GM19395 (cell line): ENCODE data around the gene STARD10.
"Not testable (repeated sequence)": the region's sequence is repeated elsewhere in the genome, so short reads cannot be mapped to it uniquely, and the experiment has no call there.

Experiments used
- ATAC-seq: cut with Tn5 transposase; IDR thresholded peaks from one replicate; pipeline ENCODE4 v1.9.1; 2021; ENCODE audit warnings: mild to moderate bottlenecking, moderate library complexity; ENCODE audit not compliant: unreplicated experiment

The STARD10 gene

DNA sequence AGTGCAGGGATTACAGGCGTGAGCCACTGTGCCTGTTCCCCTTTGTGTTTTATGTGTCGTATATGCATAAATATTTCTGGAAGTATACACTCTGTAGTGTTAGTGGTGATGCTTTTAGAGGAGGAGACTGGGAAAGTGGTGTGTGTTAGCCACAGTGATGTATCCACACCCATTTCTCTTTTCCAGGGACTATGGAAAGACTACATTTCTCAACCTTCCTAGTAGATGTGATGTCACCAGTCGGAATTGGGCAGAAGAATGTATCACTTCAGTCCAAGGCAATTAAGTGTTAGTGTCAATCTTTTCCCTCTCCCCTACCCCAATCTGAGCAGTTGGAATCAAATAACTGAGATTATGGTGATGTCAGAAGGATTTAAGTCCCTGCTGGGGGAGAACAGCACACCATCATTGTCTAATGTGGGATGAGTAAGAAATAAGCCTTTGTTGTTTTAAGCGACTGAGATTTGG is 14.5 kb upstream of the STARD10 start:
- ATAC-seq: no peak

- no peak for ATAC-seq
These were observed 13.9 kb upstream of the STARD10 start for GRCh38 chr11:72807792-72808191.

DNA sequence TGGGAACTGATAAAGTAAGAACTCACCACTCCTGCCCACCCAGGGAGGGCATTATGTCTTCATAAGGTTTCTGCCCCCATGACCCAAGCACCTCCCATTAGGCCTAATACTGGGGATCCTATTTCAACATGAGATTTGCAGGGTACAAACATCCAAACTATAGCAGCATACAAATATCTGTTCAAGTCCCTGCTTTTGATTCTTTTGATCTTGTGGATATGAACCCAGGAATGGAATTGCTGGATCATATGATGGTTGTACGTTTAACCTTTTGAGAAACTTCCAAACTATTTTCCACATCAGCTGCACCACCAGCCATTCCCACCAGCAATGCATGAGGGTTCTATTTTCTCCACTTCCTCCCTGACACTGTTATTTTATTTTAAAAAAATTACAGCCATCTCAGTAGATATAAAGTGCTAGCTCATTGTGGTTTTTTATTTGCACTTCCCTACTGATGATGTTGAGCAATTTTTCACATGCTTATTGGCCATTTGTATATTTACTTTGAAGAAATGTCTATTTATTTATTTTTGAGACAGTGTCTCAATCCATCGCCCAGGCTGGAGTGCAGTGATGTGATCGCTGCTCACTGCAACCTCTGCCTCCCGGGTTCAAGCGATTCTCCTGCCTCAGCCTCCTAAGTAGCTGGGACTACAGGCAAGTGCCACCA is 13.3 kb upstream of the STARD10 start:
- ATAC-seq: no peak

GRCh38 chr11:72806378-72806777 is 12.5 kb upstream of the STARD10 start:
- not testable (repeated sequence) for ATAC-seq

- ATAC-seq: no peak
These were observed 11.4 kb upstream of the STARD10 start for GRCh38 chr11:72805216-72805615.

DNA sequence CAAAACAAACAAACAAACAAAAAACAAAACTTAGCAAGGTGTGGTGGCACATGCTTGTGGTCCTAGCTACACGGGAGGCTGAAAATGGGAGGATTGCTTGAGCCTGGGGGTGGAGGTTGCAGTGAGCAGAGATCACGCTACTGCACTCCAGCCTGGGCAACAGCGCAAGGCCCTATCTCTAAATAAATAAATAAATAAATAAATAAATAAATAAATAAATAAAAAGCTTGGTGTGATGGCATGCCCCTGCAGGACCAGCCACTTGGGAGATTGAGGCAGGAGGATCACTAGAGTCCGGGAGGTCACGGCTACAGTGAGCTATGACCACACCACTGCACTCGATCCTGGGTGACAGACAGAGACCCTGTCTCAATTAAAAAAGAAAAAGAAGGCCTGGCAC is 9.0 kb upstream of the STARD10 start:
- no peak for ATAC-seq

DNA sequence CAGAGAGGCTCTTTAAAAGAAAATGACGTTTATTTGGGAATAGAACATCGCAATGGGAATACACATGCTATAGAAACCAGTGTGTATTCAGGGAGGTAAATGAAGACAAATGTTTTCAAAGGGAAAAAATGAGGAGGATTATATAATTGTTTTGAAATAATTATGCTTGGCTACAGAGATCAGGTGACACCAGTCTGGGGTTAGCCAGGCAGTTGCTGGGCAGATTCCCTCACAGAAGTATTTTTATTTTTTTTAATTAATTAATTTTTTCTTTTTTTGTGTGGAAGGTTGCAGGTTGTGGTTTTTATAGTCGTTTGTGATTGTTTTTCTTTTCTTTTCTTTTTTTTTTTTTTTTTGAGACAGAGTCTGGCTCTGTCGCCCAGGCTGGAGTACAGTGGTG is 5.6 kb upstream of the STARD10 start:
- no peak for ATAC-seq

- ATAC-seq: no peak
These were observed 4.5 kb upstream of the STARD10 start for GRCh38 chr11:72798361-72798760.

DNA sequence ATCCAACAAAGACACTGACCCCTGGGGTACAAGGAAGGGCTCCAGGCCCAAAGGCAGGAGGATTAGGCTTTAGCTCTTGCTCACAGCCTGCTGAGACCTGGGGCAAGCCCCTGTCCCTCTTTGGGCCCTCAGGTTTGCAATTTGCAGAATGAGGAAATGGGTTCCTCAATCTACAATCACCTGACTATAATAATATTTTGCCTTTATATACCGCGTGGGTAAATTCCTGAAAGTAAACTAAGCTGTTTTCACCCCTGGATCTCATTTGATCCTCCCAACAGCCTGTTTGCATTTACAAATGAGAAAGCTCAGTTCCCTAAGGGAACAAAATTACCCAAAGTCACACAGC is 797 bp downstream of the STARD10 start:
- no peak for ATAC-seq

DNA sequence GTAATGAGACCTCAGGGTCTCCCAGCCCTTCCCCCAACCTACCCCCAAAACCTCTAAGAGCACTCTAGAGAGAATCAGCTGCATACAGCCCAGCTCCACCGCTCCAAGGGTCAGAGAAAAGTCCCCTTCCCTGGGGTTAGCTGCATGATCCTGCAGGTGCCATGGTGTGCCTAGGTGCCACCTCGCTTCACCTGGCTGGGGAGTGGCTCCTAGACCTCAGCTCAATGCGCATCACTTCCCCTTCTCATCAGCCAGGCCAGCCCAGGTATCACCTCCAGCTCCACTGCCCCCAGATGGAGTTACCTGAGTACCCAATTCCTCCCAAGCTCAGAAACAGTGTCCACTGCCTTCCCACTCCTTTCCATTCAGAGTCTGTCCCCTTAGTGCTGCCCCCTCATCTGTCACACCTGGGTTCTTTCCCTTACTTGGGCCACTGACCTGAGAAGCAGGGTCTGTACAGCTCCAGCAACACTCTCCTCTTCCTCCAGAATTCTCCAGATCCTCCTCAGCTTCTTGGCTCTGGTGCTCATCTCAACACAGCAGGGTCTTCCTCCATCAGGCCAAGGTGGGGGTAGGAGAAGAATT is 1.3 kb downstream of the STARD10 start:
- no peak for ATAC-seq

DNA sequence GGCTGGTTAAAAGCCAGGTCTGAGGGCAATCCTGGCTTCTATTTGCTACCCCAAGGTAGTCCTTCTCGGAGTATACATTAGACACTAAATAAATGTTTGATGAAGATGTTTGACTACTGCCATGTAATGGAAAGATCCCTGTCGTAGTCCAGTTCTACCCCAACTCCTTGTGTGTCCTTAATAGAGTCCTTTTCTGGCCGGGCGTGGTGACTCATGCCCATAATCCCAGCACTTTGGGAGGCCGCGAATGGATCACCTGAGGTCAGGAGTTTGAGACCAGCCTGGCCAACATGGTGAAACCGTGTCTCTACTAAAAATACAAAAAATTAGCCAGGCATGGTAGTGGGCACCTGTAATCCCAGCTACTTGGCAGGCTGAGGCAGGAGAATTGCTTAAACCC is 2.6 kb downstream of the STARD10 start:
- not testable (repeated sequence) for ATAC-seq

DNA sequence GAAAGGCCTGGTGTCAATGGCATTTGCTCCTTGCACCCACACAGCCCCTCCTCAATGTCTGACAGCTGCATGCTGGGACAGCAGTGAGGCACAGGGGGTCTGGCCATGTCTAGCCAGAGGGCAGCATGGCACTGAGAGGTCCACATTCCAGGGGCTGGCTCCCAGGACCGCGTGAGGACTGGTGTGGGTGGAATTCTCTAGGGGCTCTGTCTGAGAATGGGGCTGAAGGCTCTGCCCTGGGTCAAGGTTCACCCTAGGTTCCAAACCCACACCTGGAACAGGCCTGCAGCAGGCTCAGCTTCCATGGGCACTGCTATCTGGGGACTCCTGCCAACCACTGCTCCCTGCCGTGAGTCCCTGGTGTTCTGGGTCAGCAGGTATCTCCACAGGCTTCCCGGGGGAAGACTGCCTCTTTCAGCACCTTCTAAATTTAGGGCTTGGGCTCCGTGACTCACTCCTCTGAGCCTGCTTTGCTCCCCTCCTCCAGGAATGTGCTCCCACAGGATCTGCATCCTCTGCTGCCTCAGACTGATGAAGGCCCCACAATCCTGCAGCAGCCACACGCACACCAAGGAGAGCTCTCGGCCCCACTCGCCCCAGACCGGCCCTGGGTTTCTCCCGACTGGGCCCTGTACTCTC is 4.2 kb downstream of the STARD10 start:
- no peak for ATAC-seq

GRCh38 chr11:72788241-72788640 is 5.6 kb downstream of the STARD10 start:
- no peak for ATAC-seq

- ATAC-seq: no peak
These were observed 6.4 kb downstream of the STARD10 start for GRCh38 chr11:72787216-72788104.

- ATAC-seq: no peak
These were observed 7.3 kb downstream of the STARD10 start for GRCh38 chr11:72786305-72787215.

DNA sequence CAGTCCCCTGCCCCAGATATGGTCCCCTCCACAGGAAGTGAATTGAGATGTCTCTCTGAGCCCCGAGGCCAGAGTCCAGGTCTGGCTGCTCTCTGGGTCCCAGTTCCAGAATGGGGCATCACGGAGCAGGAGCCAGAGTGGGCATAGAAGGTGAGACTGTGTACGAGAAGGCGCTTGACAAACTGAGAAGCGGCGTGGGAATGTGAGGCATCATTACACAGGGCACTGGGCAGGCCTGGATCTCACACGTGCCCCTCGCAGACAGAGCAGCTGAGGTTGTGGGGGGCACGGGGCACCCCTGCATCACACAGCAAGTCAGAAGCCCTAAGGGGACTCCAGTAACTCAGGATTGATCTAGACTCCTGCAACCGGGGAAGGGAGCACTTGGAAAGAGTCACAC is 9.2 kb downstream of the STARD10 start:
- no peak for ATAC-seq

- no peak for ATAC-seq
These were observed 10.5 kb downstream of the STARD10 start for GRCh38 chr11:72783144-72783905.

DNA sequence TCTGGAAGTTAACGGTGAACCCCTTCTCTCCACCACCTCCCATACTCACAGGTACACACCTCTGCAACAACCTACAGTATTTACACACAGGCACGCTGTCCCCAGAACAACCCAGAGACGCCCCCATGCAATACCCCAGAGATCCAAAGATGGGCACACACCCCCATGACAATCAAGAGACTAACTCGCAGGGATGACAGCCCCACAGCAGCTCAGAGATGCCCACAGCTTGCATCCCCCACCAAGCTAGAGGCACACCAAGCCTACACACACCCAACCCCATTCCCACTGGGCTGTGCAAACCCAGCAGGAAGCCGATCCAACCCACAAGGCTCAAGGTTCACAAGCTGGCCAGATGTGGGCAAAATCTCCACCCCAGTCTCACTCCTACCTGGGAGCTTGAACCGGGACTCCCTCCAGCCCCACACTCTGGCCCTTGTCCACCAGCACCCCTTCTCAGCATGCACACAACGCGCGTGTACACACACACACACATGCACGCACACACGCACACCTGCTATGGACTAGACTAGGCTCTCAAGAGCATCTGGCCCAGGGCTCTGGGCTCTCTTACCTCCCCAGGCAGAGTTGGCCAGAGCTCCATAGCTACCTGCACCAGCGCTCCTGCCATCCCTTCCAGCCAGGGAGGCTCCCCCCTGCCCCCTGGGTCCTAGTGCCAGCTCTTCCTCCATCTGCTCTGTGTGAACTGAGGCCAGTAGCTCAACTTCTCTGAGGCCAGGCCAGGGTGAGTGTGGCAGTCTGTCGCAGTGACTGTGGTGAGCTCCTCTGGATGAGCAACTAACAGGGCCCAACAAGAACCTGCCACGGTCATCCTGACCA is 11.5 kb downstream of the STARD10 start:
- ATAC-seq: no peak
